GM12891 (cell line): ENCODE data around the gene SMC6.

ENCODE experiments used
- DNase-seq: peaks from one replicate; pipeline ENCODE4 v3.0.0; 2011; ENCODE audit warnings: low spot score; ENCODE audit not compliant: insufficient read length
- FAIRE-seq: peaks from 2 replicates; lab custom pipeline; 2011; peaks lifted over from hg19 to GRCh38; lab: Jason Lieb, UNC
- PAX5 ChIP-seq: IDR thresholded peaks from 2 replicates; pipeline ENCODE4 v1.6.1; 2011; ENCODE audit warnings: low read length, moderate library complexity, mild to moderate bottlenecking; ENCODE audit not compliant: insufficient read depth, severe bottlenecking
- POLR2A ChIP-seq: IDR thresholded peaks from 2 replicates; pipeline ENCODE4 v1.6.1; 2011; ENCODE audit warnings: low read depth, low read length, control low read depth
- POLR2AphosphoS5 ChIP-seq: IDR thresholded peaks from 2 replicates; pipeline ENCODE4 v1.6.1; 2011; ENCODE audit warnings: low read depth, low read length, control low read depth
- POU2F2 ChIP-seq: IDR thresholded peaks from 2 replicates; pipeline ENCODE4 v1.6.1; 2011; ENCODE audit warnings: low read depth, mild to moderate bottlenecking, control low read depth, low read length, moderate library complexity
- SPI1 ChIP-seq: IDR thresholded peaks from 2 replicates; pipeline ENCODE4 v1.6.1; 2011; ENCODE audit warnings: low read depth, low read length, control low read depth
- TAF1 ChIP-seq: IDR thresholded peaks from 2 replicates; pipeline ENCODE4 v1.6.1; 2011; ENCODE audit warnings: low read depth, low read length, control low read depth

SMC6 gene

DNA sequence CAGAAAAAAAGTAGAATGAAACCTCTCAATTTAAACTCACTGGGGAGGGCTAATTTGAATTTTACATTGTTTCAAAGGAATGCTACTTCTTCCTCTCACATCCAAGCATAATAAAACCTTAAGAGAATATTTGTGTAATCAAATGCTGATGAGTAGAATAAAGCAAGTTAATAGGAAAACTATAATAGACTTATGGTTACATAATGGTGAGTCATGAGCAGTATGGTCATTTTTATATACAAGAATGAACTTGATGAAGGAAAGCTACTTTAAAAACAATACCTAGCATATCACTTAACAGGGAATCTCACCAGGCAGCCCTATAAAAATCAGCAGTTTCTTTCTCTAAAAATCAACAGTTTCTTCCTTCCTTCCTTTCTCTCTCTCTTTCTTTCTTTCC lies 132.8 kb downstream of the SMC6 start:
- DNase-seq: no peak
- no peak for FAIRE-seq
- TF ChIP-seq POLR2AphosphoS5 (no peak), SPI1 (no peak), POLR2A (no peak), PAX5 (no peak), POU2F2 (no peak), TAF1 (no peak)

- no peak for TF ChIP-seq SPI1
- no peak for TF ChIP-seq POLR2A
- DNase-seq (no peak), FAIRE-seq (no peak)
Observed at GRCh38 chr2:17620280-17620679, 133.3 kb downstream of the SMC6 start.

- no peak for FAIRE-seq
- TF ChIP-seq POLR2A: no peak
- TF ChIP-seq TAF1: no peak
- TF ChIP-seq PAX5: no peak
- no peak for TF ChIP-seq POLR2AphosphoS5
- TF ChIP-seq SPI1: no peak
Observed at GRCh38 chr2:17617955-17618354, 135.7 kb downstream of the SMC6 start.

DNA sequence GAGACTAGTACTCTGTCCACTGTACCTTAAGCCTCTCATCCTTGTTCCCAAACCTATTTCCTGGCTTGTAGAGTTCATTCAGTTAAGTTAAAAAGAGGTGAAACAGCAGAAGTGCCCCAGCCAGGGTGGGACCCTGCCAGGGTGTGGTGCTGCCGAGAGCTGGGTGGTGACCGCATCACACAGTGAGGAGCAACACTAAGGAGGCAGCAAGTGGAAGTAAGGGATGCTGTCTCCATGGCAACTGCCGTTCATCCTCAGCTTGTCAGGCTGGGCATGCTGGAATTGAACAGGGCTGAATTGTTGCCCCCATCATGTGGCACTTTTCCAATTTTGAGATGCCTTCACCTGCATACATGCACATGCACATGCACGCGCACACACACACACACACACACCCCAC lies 136.1 kb downstream of the SMC6 start:
- DNase-seq: no peak
- no peak for FAIRE-seq
- no peak for TF ChIP-seq SPI1
- no peak for TF ChIP-seq POLR2A
- TF ChIP-seq POLR2AphosphoS5: no peak
- TF ChIP-seq PAX5: no peak
- TF ChIP-seq TAF1: no peak
- TF ChIP-seq POU2F2: no peak

More at GRCh38 chr2:17617955-17618354, 135.7 kb downstream of the SMC6 start:
- no peak for DNase-seq

GRCh38 chr2:17616405-17616804 lies 137.2 kb downstream of the SMC6 start:
- FAIRE-seq (no peak), DNase-seq (no peak)
- TF ChIP-seq POU2F2 (no peak), SPI1 (no peak), PAX5 (no peak), POLR2A (no peak), TAF1 (no peak), POLR2AphosphoS5 (no peak)

GRCh38 chr2:17615728-17616351 lies 137.8 kb downstream of the SMC6 start:
- TF ChIP-seq SPI1 (no peak), POU2F2 (no peak), POLR2A (no peak), PAX5 (no peak), POLR2AphosphoS5 (no peak), TAF1 (no peak)
- no peak for DNase-seq
- peak; percentile 9 for FAIRE-seq

DNA sequence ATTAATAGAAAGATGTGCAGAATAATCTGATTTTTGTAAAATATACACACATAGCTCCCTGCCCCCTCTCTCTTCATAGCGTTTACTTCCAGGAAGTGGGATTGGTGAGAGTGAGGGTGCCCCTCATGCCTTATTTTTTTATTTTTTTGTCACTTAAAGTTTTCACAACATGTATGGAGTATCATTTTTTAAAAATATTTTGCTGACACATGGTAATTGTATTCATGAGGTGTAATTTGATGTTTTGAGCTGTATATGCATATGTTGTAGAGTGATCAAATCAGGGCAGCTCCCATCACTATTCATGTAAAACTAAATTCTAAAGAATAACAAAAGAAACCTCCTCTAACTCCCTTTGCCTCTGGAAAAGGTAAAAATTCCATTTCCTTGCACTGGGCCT lies 138.5 kb downstream of the SMC6 start:
- TF ChIP-seq POU2F2: no peak
- no peak for TF ChIP-seq POLR2AphosphoS5
- TF ChIP-seq TAF1: no peak
- TF ChIP-seq PAX5: no peak
- no peak for TF ChIP-seq POLR2A
- no peak for TF ChIP-seq SPI1
- FAIRE-seq: no peak
- no peak for DNase-seq

DNA sequence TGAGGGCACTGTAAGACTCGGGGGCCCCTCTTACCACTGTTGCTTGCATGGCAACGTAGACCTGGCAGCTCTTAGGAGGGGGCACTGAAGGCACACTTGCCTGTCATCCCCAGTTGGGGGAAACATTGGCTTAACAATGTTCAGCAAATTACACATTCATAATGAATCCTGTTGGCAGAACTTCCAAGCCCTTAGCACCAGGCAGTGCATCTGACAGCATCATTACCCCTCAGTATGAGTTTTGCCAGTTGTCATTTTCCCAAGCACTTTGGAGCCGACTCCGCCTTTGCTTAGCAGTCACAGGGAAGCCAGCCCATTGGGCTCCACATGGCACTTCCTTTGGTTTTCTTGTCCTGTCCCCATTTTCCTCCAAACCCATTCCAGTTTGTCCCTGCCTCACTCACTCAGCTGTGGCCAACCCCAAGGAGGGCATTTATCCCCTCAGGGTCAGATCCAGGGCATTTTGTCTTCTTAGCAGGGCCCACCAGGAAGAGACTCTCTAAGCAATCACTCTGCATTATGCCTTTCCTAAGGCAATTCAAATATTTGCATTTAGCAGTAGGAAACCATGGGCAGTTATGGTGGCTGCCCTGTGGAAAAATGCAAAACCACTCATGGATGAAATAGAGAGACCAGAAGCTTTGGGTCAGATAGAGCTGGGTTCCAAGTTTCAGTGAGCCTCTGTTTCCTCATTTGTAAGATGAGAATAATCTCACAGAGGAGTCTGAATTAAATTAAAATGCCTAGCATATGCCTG lies 139.3 kb downstream of the SMC6 start:
- DNase-seq (no peak), FAIRE-seq (no peak)
- no peak for TF ChIP-seq POLR2AphosphoS5
- no peak for TF ChIP-seq TAF1
- TF ChIP-seq PAX5: no peak
- TF ChIP-seq POLR2A: no peak
- TF ChIP-seq POU2F2: no peak
